HepG2 (cell line): ENCODE data around the gene FGD4. TPM values are rescaled to one million over a fixed set of nuclear protein-coding genes. Genes with fewer than 3 reads are reported as not detected.

Source experiments
- ATAC-seq: fragments of 200-7000 bp; cut with Tn5 transposase; 3 replicates; pipeline ENCODE4 v1.9.1; 2020; ENCODE audit warnings: mild to moderate bottlenecking, moderate library complexity
- BruUV-seq: library from RNA; stranded (reverse); fragments of 400-500 nt; replicated peaks from 2 replicates; lab custom pipeline; 2021; lab: Mats Ljungman, UMichigan
- CTCF ChIA-PET: fragments of 300-600 bp; formaldehyde crosslinking; extraction: SDS; loops from one replicate; lab custom pipeline; 2021; ENCODE audit warnings: low total read pairs, inconsistent platforms, low intra/inter-chr PET ratio; lab: Yijun Ruan, JAX
- POLR2A ChIA-PET: fragments of 350-600 bp; sonication (Branson Sonifier 250); formaldehyde crosslinking; loops from one replicate; lab custom pipeline; 2020; ENCODE audit warnings: antibody characterized with exemption, inconsistent platforms; lab: Yijun Ruan, JAX
- DNase-seq: peaks from one replicate; pipeline ENCODE4 v3.0.0-alpha.2; 2015; ENCODE audit warnings: low spot score
- FAIRE-seq: peaks from 3 replicates; lab custom pipeline; 2011; peaks lifted over from hg19 to GRCh38; lab: Jason Lieb, UNC
- H2AFZ ChIP-seq: one replicate; pipeline ENCODE4 v1.6.1; 2011; ENCODE audit warnings: low read length, inconsistent platforms
- H3K27ac ChIP-seq: fragments of 300-600 bp; 3 replicates; pipeline ENCODE4 v1.8.0; 2011; ENCODE audit warnings: mixed run types, mild to moderate bottlenecking, mixed read lengths, low read length, inconsistent platforms; ENCODE audit not compliant: insufficient read depth; ENCODE audit errors: extremely low read length
- H3K27me3 ChIP-seq, 2 experiments: fragments of 200-600 bp in 1 of 2; 2 replicates in 1 of 2; 3 replicates in 1 of 2; pipeline versions ENCODE4 v1.6.0 to v1.8.0; 2011; ENCODE audit warnings: low read length in 2 of 2, mild to moderate bottlenecking in 2 of 2, moderate library complexity in 2 of 2, inconsistent platforms in 1 of 2; ENCODE audit not compliant: insufficient read depth in 2 of 2, control insufficient read depth in 1 of 2
- H3K36me3 ChIP-seq, 2 experiments: fragments of 200-600 bp in 1 of 2; replicated peaks in 1 of 2; 2 replicates in 1 of 2; 3 replicates in 1 of 2; pipeline versions ENCODE4 v1.5.1 to v1.8.0; 2011; ENCODE audit warnings: low read length in 2 of 2, inconsistent platforms in 1 of 2; ENCODE audit not compliant: insufficient read depth in 2 of 2, control insufficient read depth in 1 of 2
- H3K4me1 ChIP-seq: 2 replicates; pipeline ENCODE4 v1.5.1; 2012; ENCODE audit warnings: low read length, inconsistent platforms; ENCODE audit not compliant: insufficient read depth
- H3K4me2 ChIP-seq: 2 replicates; pipeline ENCODE4 v1.6.0; 2011; ENCODE audit warnings: low read depth, low read length, inconsistent platforms
- H3K4me3 ChIP-seq, 3 experiments: fragments of 200-600 bp in 1 of 3; sonication (generic), shearing (Covaris generic) in 1 of 3; replicated peaks in 1 of 3; 2 replicates each; pipeline ENCODE4 v1.5.1; 2011 to 2016; ENCODE audit warnings: low read length in 3 of 3, inconsistent platforms in 2 of 3, low read depth in 2 of 3, mild to moderate bottlenecking in 2 of 3, control low read depth in 1 of 3, mixed read lengths in 1 of 3; ENCODE audit not compliant: insufficient read depth in 1 of 3
- H3K79me2 ChIP-seq: one replicate; pipeline ENCODE4 v1.6.1; 2011; ENCODE audit warnings: low read length, inconsistent platforms; ENCODE audit not compliant: insufficient read depth
- H3K9ac ChIP-seq: 2 replicates; pipeline ENCODE4 v1.6.0; 2011; ENCODE audit warnings: mild to moderate bottlenecking, low read depth, low read length, inconsistent platforms; ENCODE audit not compliant: insufficient read depth
- H3K9me3 ChIP-seq: 2 replicates; pipeline ENCODE4 v1.5.1; 2012; ENCODE audit warnings: mild to moderate bottlenecking, low read length
- H4K20me1 ChIP-seq: 2 replicates; pipeline ENCODE4 v1.6.0; 2011; ENCODE audit warnings: inconsistent platforms, mild to moderate bottlenecking, low read length, moderate library complexity; ENCODE audit not compliant: insufficient read depth
- CBX2 ChIP-seq, 2 experiments: fragments of 200-600 bp in 1 of 2; sonication (generic); formaldehyde crosslinking in 1 of 2; IDR thresholded peaks; 2 replicates each; pipeline versions ENCODE4 v1.7.0 to v1.8.1; 2018 to 2022; ENCODE audit warnings: low read depth in 2 of 2, low read length in 1 of 2, mild to moderate bottlenecking in 1 of 2, missing genetic modification reagents in 1 of 2
- ETV5 ChIP-seq: IDR thresholded peaks from 2 replicates; pipeline ENCODE4 v1.6.1; 2018; ENCODE audit warnings: missing biosample characterization, missing genetic modification reagents, inconsistent platforms, borderline replicate concordance
- POLR2A ChIP-seq, 2 experiments: IDR thresholded peaks; 2 replicates each; pipeline ENCODE4 v1.6.1; 2011; ENCODE audit warnings: low read depth in 2 of 2, low read length in 2 of 2, mild to moderate bottlenecking in 1 of 2, moderate library complexity in 1 of 2; ENCODE audit not compliant: insufficient read depth in 1 of 2
- RBFOX2 ChIP-seq: fragments of 200-400 bp; formaldehyde crosslinking; IDR thresholded peaks from 2 replicates; pipeline ENCODE4 v1.6.1; 2017; ENCODE audit warnings: low read depth, mild to moderate bottlenecking, low read length
- SAFB2 ChIP-seq: sonication (generic); formaldehyde crosslinking; IDR thresholded peaks from 2 replicates; pipeline ENCODE4 v1.5.1; 2020; ENCODE audit warnings: missing genetic modification reagents, low read depth, mild to moderate bottlenecking, borderline replicate concordance
- ZBTB7B ChIP-seq: sonication (generic); formaldehyde crosslinking; IDR thresholded peaks from 2 replicates; pipeline ENCODE4 v1.4.0; 2020; ENCODE audit warnings: missing genetic modification reagents
- ZFX ChIP-seq: sonication (generic); formaldehyde crosslinking; IDR thresholded peaks from 2 replicates; pipeline ENCODE4 v1.4.0; 2020; ENCODE audit warnings: mild to moderate bottlenecking, low read depth, missing genetic modification reagents, moderate library complexity
- ZFYVE20 ChIP-seq: sonication (generic); formaldehyde crosslinking; IDR thresholded peaks from 2 replicates; pipeline ENCODE4 v1.8.0; 2023; ENCODE audit warnings: low read depth, mild to moderate bottlenecking, moderate library complexity, missing genetic modification reagents, borderline replicate concordance
- ZNF678 ChIP-seq: sonication (generic); formaldehyde crosslinking; IDR thresholded peaks from 2 replicates; pipeline ENCODE4 v1.4.0; 2020; ENCODE audit warnings: mild to moderate bottlenecking, missing genetic modification reagents
- WGBS: methylation state at CpG from one replicate; pipeline ENCODE4 v1.1.6; 2017; ENCODE audit warnings: low lambda C conversion rate; 5-methylcytosine and 5-hydroxymethylcytosine counted together
- in situ Hi-C: cut with HindIII; loops from 2 replicates; pipeline ENCODE4 v1.10.0; 2017; ENCODE audit warnings: low pct_unique_long_range_greater_than_20kb; ENCODE audit not compliant: extremely low pct_ligation_motif_present
- intact Hi-C: fragments of 100-400 bp; cut with micrococcal nuclease; formaldehyde crosslinking; loops from one replicate; pipeline ENCODE4 v1.10.0; 2022; ENCODE audit not compliant: unreplicated experiment
- polyA plus RNA-seq, 8 experiments: library from polyadenylated mRNA; depleted of rRNA in 3 of 8; stranded (reverse) in 7 of 8; unstranded in 1 of 8; fragments of >200 nt; fragmentation: Illumina TruSeq in 4 of 8; extraction: Trizol in 4 of 8; gene quantifications; 2 replicates each; pipeline versions ENCODE4 v1.2.1 to v1.2.3, GENCODE V29; 2011 to 2016; ENCODE audit warnings: low read depth in 4 of 8, missing spikeins in 1 of 8, mixed read lengths in 1 of 8; ENCODE audit not compliant: insufficient read depth in 1 of 8
- total RNA-seq, 5 experiments: library from RNA; depleted of rRNA; stranded (reverse); fragments of >200 nt; fragmentation: Illumina TruSeq; extraction: Trizol; gene quantifications; 2 replicates each; pipeline ENCODE4 v1.2.3, GENCODE V29; 2016; ENCODE audit warnings: low read depth in 1 of 5
- TF ChIP-seq, protein P1 (sequence below): sonication (generic); formaldehyde crosslinking; IDR thresholded peaks from 2 replicates; pipeline ENCODE4 v1.5.0; 2020; ENCODE audit warnings: mild to moderate bottlenecking, missing genetic modification reagents
- TF ChIP-seq, protein P2 (sequence below): sonication (generic); formaldehyde crosslinking; IDR thresholded peaks from 2 replicates; pipeline ENCODE4 v1.4.0; 2020; ENCODE audit warnings: missing genetic modification reagents
- TF ChIP-seq, protein P3 (sequence below): sonication (generic); formaldehyde crosslinking; IDR thresholded peaks from 2 replicates; pipeline ENCODE4 v1.8.1; 2022; ENCODE audit warnings: low read depth, mild to moderate bottlenecking, missing genetic modification reagents
- TF ChIP-seq, protein P4 (sequence below): sonication (generic); formaldehyde crosslinking; IDR thresholded peaks from 2 replicates; pipeline ENCODE4 v1.4.0; 2020; ENCODE audit warnings: mild to moderate bottlenecking, low read depth, missing genetic modification reagents

FGD4 gene
- total and polyA plus RNA-seq, 2 of the 13 experiments (the other 11 are each of a cell fraction or from before 2014, with no cell fraction given): 4.6 to 6.6 TPM

DNA sequence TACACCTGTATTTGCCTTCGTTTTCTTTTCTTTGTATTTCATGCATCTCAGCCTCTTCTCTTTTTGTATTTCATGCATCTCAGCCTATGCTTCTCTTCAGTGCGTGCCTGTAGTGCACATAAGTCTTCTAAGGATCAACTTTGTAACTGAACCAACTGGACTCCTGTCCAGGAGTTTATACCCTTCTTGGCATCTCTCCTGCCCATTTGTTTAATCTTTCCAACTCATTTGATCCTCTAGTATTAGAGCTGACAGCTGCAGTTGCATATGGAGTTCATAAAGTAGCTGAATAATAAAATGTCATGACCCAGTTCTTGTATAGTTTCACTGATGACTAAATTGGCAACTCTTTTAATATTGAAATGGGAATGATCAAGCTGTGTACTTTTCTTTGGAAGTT, 89.7 kb downstream of the FGD4 start (continued):
- TF ChIP-seq RBFOX2 (no peak), POLR2A (IDR thresholded peaks at IDR 0.05; ENCODE audit: insufficient read depth in 1 of 2, low read depth in 2 of 2, low read length in 2 of 2) (no peak)
- TF ChIP-seq, protein P1, sequence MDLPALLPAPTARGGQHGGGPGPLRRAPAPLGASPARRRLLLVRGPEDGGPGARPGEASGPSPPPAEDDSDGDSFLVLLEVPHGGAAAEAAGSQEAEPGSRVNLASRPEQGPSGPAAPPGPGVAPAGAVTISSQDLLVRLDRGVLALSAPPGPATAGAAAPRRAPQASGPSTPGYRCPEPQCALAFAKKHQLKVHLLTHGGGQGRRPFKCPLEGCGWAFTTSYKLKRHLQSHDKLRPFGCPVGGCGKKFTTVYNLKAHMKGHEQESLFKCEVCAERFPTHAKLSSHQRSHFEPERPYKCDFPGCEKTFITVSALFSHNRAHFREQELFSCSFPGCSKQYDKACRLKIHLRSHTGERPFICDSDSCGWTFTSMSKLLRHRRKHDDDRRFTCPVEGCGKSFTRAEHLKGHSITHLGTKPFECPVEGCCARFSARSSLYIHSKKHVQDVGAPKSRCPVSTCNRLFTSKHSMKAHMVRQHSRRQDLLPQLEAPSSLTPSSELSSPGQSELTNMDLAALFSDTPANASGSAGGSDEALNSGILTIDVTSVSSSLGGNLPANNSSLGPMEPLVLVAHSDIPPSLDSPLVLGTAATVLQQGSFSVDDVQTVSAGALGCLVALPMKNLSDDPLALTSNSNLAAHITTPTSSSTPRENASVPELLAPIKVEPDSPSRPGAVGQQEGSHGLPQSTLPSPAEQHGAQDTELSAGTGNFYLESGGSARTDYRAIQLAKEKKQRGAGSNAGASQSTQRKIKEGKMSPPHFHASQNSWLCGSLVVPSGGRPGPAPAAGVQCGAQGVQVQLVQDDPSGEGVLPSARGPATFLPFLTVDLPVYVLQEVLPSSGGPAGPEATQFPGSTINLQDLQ: no peak

DNA sequence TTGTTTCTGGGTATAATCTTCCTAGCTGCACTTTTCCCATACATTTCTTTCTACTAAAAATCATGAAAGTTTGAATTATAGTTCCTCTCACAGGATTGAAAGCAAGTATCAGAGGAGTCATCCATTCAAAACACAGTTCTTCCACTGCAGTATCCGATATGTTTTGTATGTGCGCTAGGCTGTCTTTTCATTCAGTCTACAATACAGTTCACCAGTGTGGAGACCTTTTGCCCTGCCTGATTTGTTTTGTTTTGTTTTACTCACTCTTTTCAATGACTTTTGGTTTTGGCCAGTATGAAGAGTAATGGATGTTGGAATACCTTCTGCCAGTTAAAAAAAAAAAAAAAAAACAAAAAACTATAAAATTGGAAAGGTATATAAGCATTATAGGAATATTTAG, 91.4 kb downstream of the FGD4 start:
- Histone ChIP-seq H3K36me3 (no peaks in the 10 kb centered on the region), H4K20me1 (no peaks in the 10 kb centered on the region), H3K4me3 (no peak overlapping the region), H3K4me1 (peaks cover 6% of the 10 kb centered on the region), H3K9me3 (no peaks in the 10 kb centered on the region), H3K9ac (no peak overlapping the region), H3K4me2 (no peak overlapping the region), H3K27ac (no peak overlapping the region), H2AFZ (no peak overlapping the region), H3K79me2 (no peaks in the 10 kb centered on the region), H3K27me3 (no peaks in the 10 kb centered on the region)
- no peak for FAIRE-seq
- 92% methylated on average over 2 of the region's 2 CpGs for WGBS
- intact Hi-C loops: no loop called here
- no TSS peak for BruUV-seq
- in situ Hi-C loops: no loop called here
- ChIA-PET POLR2A (no interaction called here), CTCF (no interaction called here)
- no peak for DNase-seq
- no peak for ATAC-seq
- TF ChIP-seq ZNF678 (CRISPR knock-in tag) (no peak), ZBTB7B (CRISPR knock-in tag) (no peak), ETV5 (CRISPR knock-in tag) (no peak), CBX2 (IDR thresholded peaks at IDR 0.05; ENCODE audit: low read depth, low read length) (no peak), CBX2 (CRISPR knock-in tag; IDR thresholded peaks at IDR 0.05; ENCODE audit: low read depth) (no peak), ZFX (CRISPR knock-in tag) (no peak), ZFYVE20 (CRISPR knock-in tag) (no peak), SAFB2 (CRISPR knock-in tag) (no peak)
- TF ChIP-seq, protein P2, sequence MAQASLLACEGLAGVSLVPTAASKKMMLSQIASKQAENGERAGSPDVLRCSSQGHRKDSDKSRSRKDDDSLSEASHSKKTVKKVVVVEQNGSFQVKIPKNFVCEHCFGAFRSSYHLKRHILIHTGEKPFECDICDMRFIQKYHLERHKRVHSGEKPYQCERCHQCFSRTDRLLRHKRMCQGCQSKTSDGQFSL (CRISPR knock-in tag): no peak
- TF ChIP-seq, protein P3, sequence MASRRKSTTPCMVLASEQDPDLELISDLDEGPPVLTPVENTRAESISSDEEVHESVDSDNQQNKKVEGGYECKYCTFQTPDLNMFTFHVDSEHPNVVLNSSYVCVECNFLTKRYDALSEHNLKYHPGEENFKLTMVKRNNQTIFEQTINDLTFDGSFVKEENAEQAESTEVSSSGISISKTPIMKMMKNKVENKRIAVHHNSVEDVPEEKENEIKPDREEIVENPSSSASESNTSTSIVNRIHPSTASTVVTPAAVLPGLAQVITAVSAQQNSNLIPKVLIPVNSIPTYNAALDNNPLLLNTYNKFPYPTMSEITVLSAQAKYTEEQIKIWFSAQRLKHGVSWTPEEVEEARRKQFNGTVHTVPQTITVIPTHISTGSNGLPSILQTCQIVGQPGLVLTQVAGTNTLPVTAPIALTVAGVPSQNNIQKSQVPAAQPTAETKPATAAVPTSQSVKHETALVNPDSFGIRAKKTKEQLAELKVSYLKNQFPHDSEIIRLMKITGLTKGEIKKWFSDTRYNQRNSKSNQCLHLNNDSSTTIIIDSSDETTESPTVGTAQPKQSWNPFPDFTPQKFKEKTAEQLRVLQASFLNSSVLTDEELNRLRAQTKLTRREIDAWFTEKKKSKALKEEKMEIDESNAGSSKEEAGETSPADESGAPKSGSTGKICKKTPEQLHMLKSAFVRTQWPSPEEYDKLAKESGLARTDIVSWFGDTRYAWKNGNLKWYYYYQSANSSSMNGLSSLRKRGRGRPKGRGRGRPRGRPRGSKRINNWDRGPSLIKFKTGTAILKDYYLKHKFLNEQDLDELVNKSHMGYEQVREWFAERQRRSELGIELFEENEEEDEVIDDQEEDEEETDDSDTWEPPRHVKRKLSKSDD: no peak
- TF ChIP-seq, protein P4, sequence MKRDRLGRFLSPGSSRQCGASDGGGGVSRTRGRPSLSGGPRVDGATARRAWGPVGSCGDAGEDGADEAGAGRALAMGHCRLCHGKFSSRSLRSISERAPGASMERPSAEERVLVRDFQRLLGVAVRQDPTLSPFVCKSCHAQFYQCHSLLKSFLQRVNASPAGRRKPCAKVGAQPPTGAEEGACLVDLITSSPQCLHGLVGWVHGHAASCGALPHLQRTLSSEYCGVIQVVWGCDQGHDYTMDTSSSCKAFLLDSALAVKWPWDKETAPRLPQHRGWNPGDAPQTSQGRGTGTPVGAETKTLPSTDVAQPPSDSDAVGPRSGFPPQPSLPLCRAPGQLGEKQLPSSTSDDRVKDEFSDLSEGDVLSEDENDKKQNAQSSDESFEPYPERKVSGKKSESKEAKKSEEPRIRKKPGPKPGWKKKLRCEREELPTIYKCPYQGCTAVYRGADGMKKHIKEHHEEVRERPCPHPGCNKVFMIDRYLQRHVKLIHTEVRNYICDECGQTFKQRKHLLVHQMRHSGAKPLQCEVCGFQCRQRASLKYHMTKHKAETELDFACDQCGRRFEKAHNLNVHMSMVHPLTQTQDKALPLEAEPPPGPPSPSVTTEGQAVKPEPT (CRISPR knock-in tag): no peak
